Mucosa of rectum (tissue), 2 donors: ENCODE measurements around the gene LNX1.
"Not testable (repeated sequence)": the region's sequence is repeated elsewhere in the genome, so short reads cannot be mapped to it uniquely, and the experiment has no call there.

ENCODE experiments used
- H3K27ac ChIP-seq, 2 donors: one replicate each; pipeline ENCODE4 v1.7.0; 2013; ENCODE audit warnings: inconsistent platforms in 2 of 2, low read depth in 2 of 2, low read length in 2 of 2
- H3K27me3 ChIP-seq, 2 donors: one replicate each; pipeline ENCODE4 v1.7.0; 2013; ENCODE audit warnings: low read length in 2 of 2; ENCODE audit not compliant: control insufficient read depth in 2 of 2, insufficient read depth in 2 of 2
- H3K36me3 ChIP-seq, 2 donors: one replicate each; pipeline ENCODE4 v1.7.0; 2013; ENCODE audit warnings: low read length in 2 of 2; ENCODE audit not compliant: control insufficient read depth in 2 of 2, insufficient read depth in 2 of 2
- H3K4me1 ChIP-seq, 2 donors: one replicate each; pipeline ENCODE4 v1.7.0; 2013; ENCODE audit warnings: low read length in 2 of 2, mild to moderate bottlenecking in 1 of 2; ENCODE audit not compliant: control insufficient read depth in 2 of 2, insufficient read depth in 2 of 2
- H3K4me3 ChIP-seq, 2 donors: one replicate each; pipeline ENCODE4 v1.7.0; 2013; ENCODE audit warnings: low read length in 2 of 2
- H3K9ac ChIP-seq, 2 donors: one replicate each; pipeline ENCODE4 v1.7.0; 2013; ENCODE audit warnings: low read length in 2 of 2, low read depth in 1 of 2, mild to moderate bottlenecking in 1 of 2
- H3K9me3 ChIP-seq, 2 donors: one replicate each; pipeline ENCODE4 v1.7.0; 2013; ENCODE audit warnings: low read length in 2 of 2; ENCODE audit not compliant: control insufficient read depth in 2 of 2
- donor health status: healthy.
- donor health status: Normal muscosa, but diverticular disease.

Gene LNX1

DNA sequence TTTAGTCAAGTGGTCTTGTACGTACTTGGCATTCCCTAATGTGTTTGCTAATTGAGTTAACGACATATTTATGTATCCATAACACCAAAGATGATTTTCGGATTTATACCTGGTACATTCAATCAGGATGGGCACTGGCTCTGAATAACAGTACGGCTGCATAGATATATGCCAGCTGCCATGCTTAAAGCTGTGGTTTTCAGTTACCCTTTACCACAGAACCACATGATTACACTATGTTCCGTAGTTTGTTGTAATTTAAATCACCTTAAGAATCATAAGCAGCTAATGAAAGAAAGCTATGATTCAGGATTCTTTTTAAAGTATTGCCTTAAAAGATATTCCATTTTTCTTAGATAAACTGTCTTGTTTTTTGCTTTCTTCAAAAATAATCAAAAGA, 160.2 kb downstream of the LNX1 start:
- Histone ChIP-seq H3K4me3 (no peak overlapping the region), H3K9me3 (no peaks in the 10 kb centered on the region), H3K27me3 (no peaks in the 10 kb centered on the region), H3K36me3 (peaks cover 34 to 39% of the 10 kb centered on the region in 2 donors), H3K27ac (no peak overlapping the region), H3K9ac (no peak overlapping the region), H3K4me1 (no peaks in the 10 kb centered on the region)

DNA sequence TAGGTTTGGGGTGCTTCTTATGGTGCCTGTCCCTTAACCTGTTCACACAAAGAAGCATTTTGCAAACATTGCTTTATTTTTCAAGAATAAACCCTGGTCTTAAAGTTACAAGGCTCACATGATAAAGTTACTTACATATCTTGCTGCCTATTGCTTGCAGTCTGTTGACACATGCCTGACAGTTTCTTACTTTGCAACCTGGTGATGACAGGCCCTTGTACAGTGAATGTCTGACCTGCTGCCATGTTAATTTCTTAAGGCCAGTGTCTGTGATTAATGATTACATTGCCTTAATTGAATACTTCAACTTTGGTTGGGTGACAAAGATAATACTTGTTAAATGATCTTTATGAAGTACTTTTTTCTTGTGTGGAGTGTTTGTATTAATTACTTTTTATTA, 163.9 kb downstream of the LNX1 start:
- H3K27ac ChIP-seq: no peak overlapping the region
- H3K36me3 ChIP-seq: peaks cover 24 to 27% of the 10 kb centered on the region in 2 donors
- H3K4me1 ChIP-seq: no peaks in the 10 kb centered on the region
- no peaks in the 10 kb centered on the region for H3K27me3 ChIP-seq
- H3K9me3 ChIP-seq: no peaks in the 10 kb centered on the region
- H3K9ac ChIP-seq: no peak overlapping the region
- no peak overlapping the region for H3K4me3 ChIP-seq

DNA sequence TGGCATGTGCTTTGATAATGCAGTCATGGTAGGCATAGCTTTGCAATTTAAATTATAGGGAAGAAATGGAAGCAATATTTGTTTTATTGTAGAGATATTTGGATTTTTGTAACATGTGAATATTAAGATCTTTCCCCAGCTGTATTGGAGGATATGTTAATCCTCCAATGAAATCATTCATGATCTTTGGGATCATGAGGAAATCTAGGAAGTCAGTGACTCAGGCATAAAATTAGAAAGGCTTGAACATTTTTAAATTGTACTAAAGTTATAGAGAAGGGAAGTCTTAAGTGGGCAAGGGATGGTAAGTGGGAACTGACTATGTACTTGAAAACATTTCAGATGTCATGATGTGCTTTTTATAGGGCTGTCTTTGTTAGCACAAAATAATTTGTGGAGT, 167.0 kb downstream of the LNX1 start:
- Histone ChIP-seq H3K9ac (no peak overlapping the region), H3K36me3 (peaks cover 9 to 14% of the 10 kb centered on the region in 2 donors), H3K9me3 (no peaks in the 10 kb centered on the region)

DNA sequence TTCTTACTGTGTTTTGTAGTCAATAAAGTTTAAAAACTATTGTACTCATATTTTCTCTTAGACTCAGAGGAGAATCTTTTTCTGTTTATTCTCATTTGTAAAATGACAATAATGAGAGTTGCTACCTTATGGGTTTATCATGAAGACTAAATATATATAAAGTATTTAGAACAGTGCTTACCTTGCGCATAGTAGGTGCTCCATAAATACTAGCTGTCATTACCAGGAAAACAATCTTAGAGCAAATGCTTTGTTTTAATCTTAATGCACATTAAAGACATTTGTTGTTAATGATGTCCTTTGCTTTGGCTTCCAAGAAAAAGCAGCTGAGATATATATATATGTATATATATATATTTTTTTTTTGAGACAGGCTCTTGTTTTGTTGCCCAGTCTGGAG, 168.9 kb downstream of the LNX1 start:
- Histone ChIP-seq H3K27me3 (no peaks in the 10 kb centered on the region), H3K4me3 (no peak overlapping the region), H3K9me3 (no peaks in the 10 kb centered on the region), H3K27ac (no peak overlapping the region), H3K36me3 (peaks cover 2 to 6% of the 10 kb centered on the region in 2 donors), H3K4me1 (no peaks in the 10 kb centered on the region), H3K9ac (no peak overlapping the region)

More for the DNA sequence above, 167.0 kb downstream of the LNX1 start:
- Histone ChIP-seq H3K4me3 (no peak overlapping the region), H3K27ac (no peak overlapping the region), H3K27me3 (no peaks in the 10 kb centered on the region), H3K4me1 (no peaks in the 10 kb centered on the region)

DNA sequence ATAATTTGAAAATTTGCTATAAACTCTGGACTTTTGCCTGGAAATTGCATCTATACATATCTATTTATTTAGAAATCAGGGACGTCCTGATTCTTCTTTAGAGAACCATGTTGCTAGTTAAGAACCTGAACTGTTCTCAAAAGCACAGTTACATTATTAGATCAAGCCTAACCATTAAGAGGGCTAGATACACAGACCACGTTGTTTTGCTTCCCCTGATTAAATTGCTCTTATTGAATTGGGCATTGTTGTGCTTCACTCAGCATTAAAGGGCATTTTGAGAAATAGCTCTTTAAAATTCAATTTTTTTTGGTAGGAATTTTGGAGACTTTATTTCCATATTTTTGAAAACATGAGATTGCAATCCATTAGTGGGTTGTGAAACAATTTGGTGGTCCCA, 169.5 kb downstream of the LNX1 start:
- Histone ChIP-seq H3K4me3 (no peak overlapping the region), H3K36me3 (peaks cover 0 to 6% of the 10 kb centered on the region in 2 donors), H3K27ac (no peak overlapping the region), H3K9me3 (no peaks in the 10 kb centered on the region), H3K27me3 (no peaks in the 10 kb centered on the region), H3K9ac (no peak overlapping the region), H3K4me1 (no peaks in the 10 kb centered on the region)

DNA sequence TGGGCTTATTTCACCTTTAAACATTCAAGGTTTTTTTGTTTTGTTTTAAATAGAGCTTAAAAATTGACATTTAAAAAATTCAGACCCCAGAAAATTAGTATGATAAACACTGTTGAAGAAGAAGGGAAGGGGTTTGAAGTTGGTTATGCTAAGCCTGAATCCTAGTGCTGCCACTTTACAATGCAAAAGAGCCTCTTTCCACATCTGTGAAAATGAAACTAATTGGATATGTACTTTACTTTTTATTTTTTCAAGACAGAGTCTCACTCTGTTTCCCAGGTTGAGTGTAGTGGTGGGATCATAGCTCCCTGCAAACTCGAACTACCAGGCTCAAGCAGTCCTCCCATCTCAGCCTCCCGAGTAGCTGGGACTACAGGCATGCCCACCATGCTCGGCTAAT, 172.1 kb downstream of the LNX1 start:
- Histone ChIP-seq H3K9ac (no peak overlapping the region), H3K36me3 (peaks cover 0 to 10% of the 10 kb centered on the region in 2 donors), H3K4me1 (no peaks in the 10 kb centered on the region), H3K27me3 (no peaks in the 10 kb centered on the region), H3K4me3 (no peak overlapping the region), H3K9me3 (no peaks in the 10 kb centered on the region), H3K27ac (no peak overlapping the region)

DNA sequence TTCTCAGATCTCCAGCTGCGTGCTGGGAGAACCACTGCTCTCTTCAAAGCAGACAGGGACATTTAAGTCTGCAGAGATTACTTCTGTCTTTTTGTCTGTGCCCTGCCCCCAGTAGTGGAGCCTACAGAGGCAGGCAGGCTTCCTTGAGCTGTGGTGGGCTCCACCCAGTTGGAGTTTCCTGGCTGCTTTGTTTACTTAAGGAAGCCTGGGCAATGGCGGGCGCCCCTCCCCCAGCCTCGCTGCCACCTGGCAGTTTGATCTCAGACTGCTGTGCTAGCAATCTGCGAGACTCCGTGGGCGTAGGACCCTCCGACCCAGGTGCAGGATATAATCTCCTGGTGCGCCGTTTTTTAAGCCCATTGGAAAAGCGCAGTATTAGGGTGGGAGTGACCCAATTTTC, 181.8 kb downstream of the LNX1 start:
- not testable (repeated sequence) for H3K4me1 ChIP-seq, H3K27ac ChIP-seq, H3K36me3 ChIP-seq, H3K9ac ChIP-seq, H3K27me3 ChIP-seq, H3K4me3 ChIP-seq, H3K9me3 ChIP-seq
